Esophagus muscularis mucosa (tissue), 4 donors: ENCODE data around the gene FBXW4. TPM values are rescaled to one million over a fixed set of nuclear protein-coding genes. Genes with fewer than 3 reads are reported as not detected.

Experiments used
- DNase-seq: peaks from one replicate; pipeline ENCODE4 v3.0.0-alpha.2; 2017; ENCODE audit errors: extremely low spot score
- H3K27ac ChIP-seq, 4 donors: fragments of 200-600 bp; sonication (generic); replicated peaks in 1 of 4; 1 replicate in 3 of 4; 2 replicates in 1 of 4; pipeline ENCODE4 v1.5.1; 2016 to 2019; ENCODE audit warnings: mild to moderate bottlenecking in 1 of 4
- H3K27me3 ChIP-seq, 4 donors: fragments of 200-600 bp; sonication (generic); one replicate each; pipeline versions ENCODE4 v1.5.1 to v1.6.0; 2016 to 2019
- H3K36me3 ChIP-seq, 4 donors: fragments of 200-600 bp; sonication (generic); one replicate each; pipeline ENCODE4 v1.5.1; 2016 to 2019
- H3K4me1 ChIP-seq, 4 donors: fragments of 200-600 bp; sonication (generic); one replicate each; pipeline ENCODE4 v1.5.1; 2016 to 2019
- H3K4me3 ChIP-seq, 4 donors: fragments of 200-600 bp; sonication (generic); 1 replicate in 2 of 4; 2 replicates in 2 of 4; pipeline ENCODE4 v1.5.1; 2016 to 2019; ENCODE audit warnings: mild to moderate bottlenecking in 4 of 4, moderate library complexity in 1 of 4
- H3K9me3 ChIP-seq, 4 donors: fragments of 200-600 bp; sonication (generic); 1 replicate in 3 of 4; 2 replicates in 1 of 4; pipeline ENCODE4 v1.5.1; 2016 to 2019
- CTCF ChIP-seq, 3 experiments: fragments of 200-600 bp in 2 of 3; fragments of 450-650 bp in 1 of 3; sonication (generic) in 2 of 3; IDR thresholded peaks; one replicate each; pipeline ENCODE4 v1.5.1; 2017 to 2019; ENCODE audit warnings: antibody characterized with exemption in 3 of 3, mild to moderate bottlenecking in 2 of 3, moderate library complexity in 1 of 3
- EP300 ChIP-seq: sonication (generic); formaldehyde crosslinking; IDR thresholded peaks from one replicate; pipeline ENCODE4 v1.6.1; 2017; ENCODE audit warnings: antibody characterized with exemption
- POLR2A ChIP-seq: fragments of 450-650 bp; IDR thresholded peaks from one replicate; pipeline ENCODE4 v1.6.1; 2017; ENCODE audit warnings: antibody characterized with exemption, moderate library complexity, mild to moderate bottlenecking, low read depth
- POLR2AphosphoS5 ChIP-seq, 2 donors: sonication (generic); formaldehyde crosslinking; IDR thresholded peaks; one replicate each; pipeline ENCODE4 v1.6.1; 2017; ENCODE audit warnings: antibody characterized with exemption in 2 of 2
- WGBS: methylation state at CpG from one replicate; pipeline ENCODE4 v1.1.5; 2018; 5-methylcytosine and 5-hydroxymethylcytosine counted together
- intact Hi-C: fragments of 100-400 bp; cut with DNase I; formaldehyde crosslinking; loops from one replicate; pipeline ENCODE4 v1.15.1; 2023
- total RNA-seq, 4 donors: library from RNA; depleted of rRNA; stranded (reverse); fragments of >200 nt; gene quantifications; one replicate each; pipeline versions ENCODE4 v1.1.0 to v1.2.1, GENCODE V29; 2016

The FBXW4 gene
- total RNA-seq, 4 donors from 2014 or later = 101 to 168 (median 115) TPM

DNA sequence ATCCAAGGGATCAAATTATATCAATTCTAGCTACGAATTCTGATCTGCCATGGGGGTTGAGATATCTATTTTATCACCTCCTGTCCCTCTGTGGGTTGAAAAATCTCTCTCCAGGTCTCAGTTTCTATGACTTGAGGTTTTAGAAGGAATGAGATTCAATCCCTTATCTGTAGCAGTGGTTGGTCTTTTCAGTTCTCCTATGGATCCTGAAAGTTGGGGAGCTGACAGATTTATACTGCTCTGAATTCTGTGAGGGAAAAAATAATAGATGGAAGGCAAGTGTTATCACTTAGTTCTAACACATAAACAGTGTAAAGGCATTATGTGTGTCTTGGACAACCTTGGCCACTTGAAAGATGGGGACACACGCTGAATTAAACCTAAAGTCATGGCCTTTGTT lies 15.8 kb upstream of the FBXW4 start:
- Histone ChIP-seq H3K4me3 (no peak overlapping the region), H3K9me3 (no peaks in the 10 kb centered on the region), H3K27me3 (peaks cover 0 to 21% (median 0%) of the 10 kb centered on the region in 4 donors), H3K36me3 (no peaks in the 10 kb centered on the region), H3K4me1 (no peaks in the 10 kb centered on the region), H3K27ac (no peak overlapping the region)
- DNase-seq = no peak
- 76% methylated on average over 2 of the region's 2 CpGs for WGBS
- intact Hi-C loops = no loop called here
- no peak for TF ChIP-seq CTCF (IDR thresholded peaks at IDR 0.05)
- no peak for TF ChIP-seq POLR2AphosphoS5 (IDR thresholded peaks at IDR 0.05)
- no peak for TF ChIP-seq POLR2A
- TF ChIP-seq EP300 = no peak

GRCh38 chr10:101710059-101710695 lies 15.2 kb upstream of the FBXW4 start:
- DNase-seq = no peak
- H3K9me3 ChIP-seq = no peaks in the 10 kb centered on the region
- no peaks in the 10 kb centered on the region for H3K36me3 ChIP-seq
- H3K4me1 ChIP-seq = no peaks in the 10 kb centered on the region
- H3K27me3 ChIP-seq = peaks cover 0 to 21% (median 0%) of the 10 kb centered on the region in 4 donors
- intact Hi-C loops = no loop called here
- H3K27ac ChIP-seq = no peak overlapping the region
- no peak overlapping the region for H3K4me3 ChIP-seq
- WGBS = 52% methylated on average over 9 of the region's 9 CpGs
- TF ChIP-seq POLR2AphosphoS5 (IDR thresholded peaks at IDR 0.05) (no peak), CTCF (IDR thresholded peaks at IDR 0.05) (no peak), EP300 (no peak), POLR2A (no peak)

GRCh38 chr10:101709359-101710058 lies 14.5 kb upstream of the FBXW4 start:
- H3K27me3 ChIP-seq = peaks cover 0 to 21% (median 0%) of the 10 kb centered on the region in 4 donors
- intact Hi-C loops = no loop called here
- WGBS = 65% methylated on average over 9 of the region's 9 CpGs

GRCh38 chr10:101708870-101709269 lies 13.9 kb upstream of the FBXW4 start:
- Histone ChIP-seq H3K27ac (no peak overlapping the region), H3K4me1 (no peaks in the 10 kb centered on the region), H3K27me3 (peaks cover 0 to 21% (median 0%) of the 10 kb centered on the region in 4 donors), H3K9me3 (no peaks in the 10 kb centered on the region), H3K36me3 (no peaks in the 10 kb centered on the region), H3K4me3 (no peak overlapping the region)
- no peak for DNase-seq
- intact Hi-C loops = no loop called here
- WGBS = 88% methylated on average over 2 of the region's 2 CpGs
- TF ChIP-seq POLR2AphosphoS5 (IDR thresholded peaks at IDR 0.05) = no peak
- TF ChIP-seq EP300 = no peak

More at GRCh38 chr10:101709359-101710058, 14.5 kb upstream of the FBXW4 start:
- Histone ChIP-seq H3K27ac (no peak overlapping the region), H3K9me3 (no peaks in the 10 kb centered on the region), H3K4me3 (no peak overlapping the region), H3K36me3 (no peaks in the 10 kb centered on the region), H3K4me1 (no peaks in the 10 kb centered on the region)
- TF ChIP-seq EP300 (no peak), POLR2AphosphoS5 (IDR thresholded peaks at IDR 0.05) (no peak), POLR2A (no peak), CTCF (IDR thresholded peaks at IDR 0.05) (no peak)
- DNase-seq = no peak

DNA sequence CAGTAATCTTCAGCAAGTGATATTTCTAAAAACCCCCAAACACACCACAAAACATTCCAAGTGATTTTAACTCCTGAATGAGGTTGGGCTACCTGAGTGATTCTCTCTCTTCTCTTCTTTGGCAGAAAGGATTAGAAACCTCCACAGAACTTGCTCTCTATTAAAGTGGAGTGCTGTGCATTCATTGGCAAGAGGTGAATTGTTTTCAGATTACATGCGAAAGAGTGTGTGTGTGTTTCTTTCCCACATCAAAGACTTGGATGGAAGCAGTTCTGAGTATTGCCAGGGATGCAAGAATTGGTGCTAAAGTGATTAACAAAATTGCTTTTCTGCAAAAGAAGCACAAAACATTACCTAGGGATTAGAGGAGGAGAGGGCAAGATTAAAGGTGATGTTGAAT lies 13.1 kb upstream of the FBXW4 start:
- intact Hi-C loops = no loop called here
- TF ChIP-seq POLR2A (no peak), EP300 (no peak), CTCF (IDR thresholded peaks at IDR 0.05) (no peak), POLR2AphosphoS5 (IDR thresholded peaks at IDR 0.05) (no peak)
- no peaks in the 10 kb centered on the region for H3K9me3 ChIP-seq
- 89% methylated on average over 1 of the region's 1 CpG for WGBS
- no peaks in the 10 kb centered on the region for H3K4me1 ChIP-seq
- H3K4me3 ChIP-seq = no peak overlapping the region
- no peak for DNase-seq
- H3K36me3 ChIP-seq = no peaks in the 10 kb centered on the region
- H3K27me3 ChIP-seq = peaks cover 0 to 15% (median 0%) of the 10 kb centered on the region in 4 donors
- H3K27ac ChIP-seq = no peak overlapping the region
